ENCODE data around the gene DUOX2.

DNA sequence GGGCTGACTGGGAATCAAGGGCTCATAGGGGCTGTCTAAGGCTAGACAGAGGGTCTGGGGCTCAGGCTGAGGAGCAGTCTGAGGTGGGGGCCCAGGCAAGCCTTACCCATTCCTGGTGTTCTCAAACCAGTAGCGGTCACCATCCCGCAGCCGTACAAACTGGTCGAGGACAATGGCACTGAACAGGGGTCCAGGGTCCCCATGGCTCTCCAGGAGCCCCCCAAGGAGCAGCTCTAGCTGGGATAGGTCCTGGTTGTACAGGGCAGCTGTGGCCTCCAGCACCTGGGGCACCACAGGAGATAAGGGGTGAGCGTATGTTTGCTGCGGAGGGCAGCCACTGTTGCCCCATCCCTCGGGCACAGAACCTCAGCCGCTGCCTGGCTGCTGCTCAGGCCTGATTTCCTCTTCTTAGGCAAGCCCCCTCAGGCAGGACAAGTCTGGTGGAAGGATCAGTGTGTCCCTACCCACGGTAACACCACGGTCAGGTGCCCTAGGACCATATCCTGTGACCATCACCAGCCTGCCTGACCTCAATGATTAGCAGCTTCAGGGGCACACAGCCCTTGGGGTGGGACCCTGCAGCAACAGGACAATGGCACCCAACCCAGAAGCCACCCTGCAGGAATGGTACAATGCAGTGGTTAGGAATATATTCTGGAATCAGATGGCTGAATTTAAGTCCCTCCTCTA is 5.9 kb downstream of the DUOX2 start:
- TF ChIP-seq REST (tag by site-specific recombination; IDR thresholded peaks at IDR 0.05) (no peak), CTCF (tag by site-specific recombination; IDR thresholded peaks at IDR 0.05) (no peak), ZNF121 (tag by site-specific recombination; IDR thresholded peaks at IDR 0.05) (no peak), HOXC10 (CRISPR knock-in tag; IDR thresholded peaks at IDR 0.05) (no peak), GLI4 (tag by site-specific recombination; IDR thresholded peaks at IDR 0.05) (no peak), KLF1 (tag by site-specific recombination; IDR thresholded peaks at IDR 0.05) (no peak), ZBTB20 (tag by site-specific recombination; IDR thresholded peaks at IDR 0.05) (no peak), ZBTB49 (tag by site-specific recombination; IDR thresholded peaks at IDR 0.05; ENCODE audit: low read depth) (no peak)
- TF ChIP-seq, protein P1, sequence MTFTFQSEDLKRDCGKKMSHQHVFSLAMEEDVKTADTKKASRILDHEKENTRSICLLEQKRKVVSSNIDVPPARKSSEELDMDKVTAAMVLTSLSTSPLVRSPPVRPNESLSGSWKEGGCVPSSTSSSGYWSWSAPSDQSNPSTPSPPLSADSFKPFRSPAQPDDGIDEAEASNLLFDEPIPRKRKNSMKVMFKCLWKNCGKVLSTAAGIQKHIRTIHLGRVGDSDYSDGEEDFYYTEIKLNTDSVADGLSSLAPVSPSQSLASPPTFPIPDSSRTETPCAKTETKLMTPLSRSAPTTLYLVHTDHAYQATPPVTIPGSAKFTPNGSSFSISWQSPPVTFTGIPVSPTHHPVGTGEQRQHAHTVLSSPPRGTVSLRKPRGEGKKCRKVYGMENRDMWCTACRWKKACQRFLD (tag by site-specific recombination; IDR thresholded peaks at IDR 0.05) = no peak
- TF ChIP-seq, protein P2, sequence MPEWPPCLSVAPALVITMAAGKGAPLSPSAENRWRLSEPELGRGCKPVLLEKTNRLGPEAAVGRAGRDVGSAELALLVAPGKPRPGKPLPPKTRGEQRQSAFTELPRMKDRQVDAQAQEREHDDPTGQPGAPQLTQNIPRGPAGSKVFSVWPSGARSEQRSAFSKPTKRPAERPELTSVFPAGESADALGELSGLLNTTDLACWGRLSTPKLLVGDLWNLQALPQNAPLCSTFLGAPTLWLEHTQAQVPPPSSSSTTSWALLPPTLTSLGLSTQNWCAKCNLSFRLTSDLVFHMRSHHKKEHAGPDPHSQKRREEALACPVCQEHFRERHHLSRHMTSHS (tag by site-specific recombination; IDR thresholded peaks at IDR 0.05) = no peak

Data from HEK293 (cell line).